Measurements from ENCODE around the gene MYO16. TPM values are rescaled to one million over a fixed set of nuclear protein-coding genes. Genes with fewer than 3 reads are reported as not detected.

The MYO16 gene
- polyA plus RNA-seq, 1 donor from 2014 or later = 2.5 TPM

GRCh38 chr13:109146912-109147647 is 517.7 kb downstream of the MYO16 start:
- Histone ChIP-seq H3K9me2 (ENCODE audit: insufficient read depth, low read length) (no peaks in the 10 kb centered on the region), H3K27me3 (ENCODE audit: insufficient read depth, low read depth, low read length) (no peaks in the 10 kb centered on the region), H4K20me1 (ENCODE audit: insufficient read depth) (no peaks in the 10 kb centered on the region), H3K9ac (ENCODE audit: low read length) (peak overlapping the region; percentile 43), H2AFZ (ENCODE audit: low read depth, low read length) (no peak overlapping the region), H3F3A (ENCODE audit: insufficient read depth, low read length, poor library complexity, severe bottlenecking) (no peaks in the 10 kb centered on the region), H3K27ac (ENCODE audit: low read length) (peak overlapping the region; percentile 65), H3K4me3 (ENCODE audit: low read length) (peak overlapping the region; percentile 35), H3K9me3 (ENCODE audit: low read length) (no peaks in the 10 kb centered on the region), H3K36me3 (ENCODE audit: insufficient read depth, low read length) (no peaks in the 10 kb centered on the region), H3K4me2 (ENCODE audit: low read length) (peak overlapping the region; percentile 39), H3K79me2 (replicated peaks; ENCODE audit: insufficient read depth, low read length) (no peaks in the 10 kb centered on the region)
- no peak for TF ChIP-seq MXI1 (conservative IDR thresholded peaks at IDR 0.05; ENCODE audit: poor library complexity, severe bottlenecking)
- TF ChIP-seq EZH2 (IDR thresholded peaks at IDR 0.05; ENCODE audit: borderline replicate concordance, insufficient read depth, low read length, poor library complexity, severe bottlenecking) = no peak
- no peak for TF ChIP-seq TAF1 (IDR thresholded peaks at IDR 0.05; ENCODE audit: low read depth)
- TF ChIP-seq CTCF (IDR thresholded peaks at IDR 0.05; ENCODE audit: poor library complexity, severe bottlenecking) = no peak
- TF ChIP-seq SMC3 (conservative IDR thresholded peaks at IDR 0.05; ENCODE audit: poor library complexity) = peak; percentile 47
- peak; percentile 55 for TF ChIP-seq REST (IDR thresholded peaks at IDR 0.05; ENCODE audit: borderline replicate concordance)
- TF ChIP-seq RAD21 (conservative IDR thresholded peaks at IDR 0.05) = peak; percentile 28
- TF ChIP-seq EP300 (conservative IDR thresholded peaks at IDR 0.05; ENCODE audit: poor library complexity, severe bottlenecking) = no peak
- peak; percentile 30 for TF ChIP-seq POLR2AphosphoS5 (IDR thresholded peaks at IDR 0.05)

- no peaks in the 10 kb centered on the region for H4K20me1 ChIP-seq (ENCODE audit: insufficient read depth)
- no peaks in the 10 kb centered on the region for H3F3A ChIP-seq (ENCODE audit: insufficient read depth, low read length, poor library complexity, severe bottlenecking)
- H3K9ac ChIP-seq (ENCODE audit: low read length) = no peak overlapping the region
- no peaks in the 10 kb centered on the region for H3K36me3 ChIP-seq (ENCODE audit: insufficient read depth, low read length)
- H3K79me2 ChIP-seq (replicated peaks; ENCODE audit: insufficient read depth, low read length) = no peaks in the 10 kb centered on the region
- no peaks in the 10 kb centered on the region for H3K9me3 ChIP-seq (ENCODE audit: low read length)
- H3K27ac ChIP-seq (ENCODE audit: low read length) = peak overlapping the region; percentile 65
- H2AFZ ChIP-seq (ENCODE audit: low read depth, low read length) = no peak overlapping the region
- no peaks in the 10 kb centered on the region for H3K27me3 ChIP-seq (ENCODE audit: insufficient read depth, low read depth, low read length)
- no peaks in the 10 kb centered on the region for H3K9me2 ChIP-seq (ENCODE audit: insufficient read depth, low read length)
- H3K4me3 ChIP-seq (ENCODE audit: low read length) = no peak overlapping the region
- no peak overlapping the region for H3K4me2 ChIP-seq (ENCODE audit: low read length)
- TF ChIP-seq RAD21 (conservative IDR thresholded peaks at IDR 0.05) (no peak), REST (IDR thresholded peaks at IDR 0.05; ENCODE audit: borderline replicate concordance) (no peak), EZH2 (IDR thresholded peaks at IDR 0.05; ENCODE audit: borderline replicate concordance, insufficient read depth, low read length, poor library complexity, severe bottlenecking) (no peak), POLR2AphosphoS5 (IDR thresholded peaks at IDR 0.05) (no peak), SMC3 (conservative IDR thresholded peaks at IDR 0.05; ENCODE audit: poor library complexity) (no peak), CTCF (IDR thresholded peaks at IDR 0.05; ENCODE audit: poor library complexity, severe bottlenecking) (no peak)
Measured at GRCh38 chr13:109148243-109148642, 518.8 kb downstream of the MYO16 start.

All from neural cell (in vitro differentiated cells).